Mesothelial cell of epicardium (in vitro differentiated cells): ENCODE measurements around the gene COL26A1. TPM values are rescaled to one million over a fixed set of nuclear protein-coding genes. Genes with fewer than 3 reads are reported as not detected.
A peak's percentile ranks its signal among the peaks of the same experiment; 100 is the strongest.
"Not testable (repeated sequence)": the region's sequence is repeated elsewhere in the genome, so short reads cannot be mapped to it uniquely, and the experiment has no call there.

Experiments
- DNase-seq, 2 experiments: peaks; one replicate each; pipeline ENCODE4 v3.0.0; 2021; ENCODE audit warnings: low spot score in 2 of 2; ENCODE audit not compliant: unreplicated experiment in 2 of 2
- H3K27ac Mint-ChIP-seq: 2 replicates; pipeline ENCODE4 v1.8.0; 2021; ENCODE audit warnings: mixed read lengths
- H3K27me3 Mint-ChIP-seq: 2 replicates; pipeline ENCODE4 v1.8.0; 2021; ENCODE audit warnings: low read depth, mixed read lengths
- H3K36me3 Mint-ChIP-seq: 2 replicates; pipeline ENCODE4 v1.8.0; 2021; ENCODE audit warnings: mixed read lengths
- H3K4me1 Mint-ChIP-seq: 2 replicates; pipeline ENCODE4 v1.8.0; 2021; ENCODE audit warnings: mixed read lengths
- H3K4me3 Mint-ChIP-seq: 2 replicates; pipeline ENCODE4 v1.8.0; 2021; ENCODE audit warnings: mild to moderate bottlenecking, moderate library complexity, mixed read lengths
- H3K9me3 Mint-ChIP-seq: 2 replicates; pipeline ENCODE4 v1.8.0; 2021; ENCODE audit warnings: mixed read lengths
- total RNA-seq: library from RNA; stranded (reverse); gene quantifications from 3 replicates; pipeline ENCODE4 v1.2.1, GENCODE V29; 2021
- TF ChIP-seq, protein P1 (sequence below): fragments of 200-600 bp; sonication (generic); IDR thresholded peaks from one replicate; pipeline ENCODE4 v1.5.0; 2021; ENCODE audit warnings: antibody characterized with exemption; ENCODE audit not compliant: unreplicated experiment

The COL26A1 gene
- total RNA-seq, 1 donor from 2014 or later: 105 TPM

GRCh38 chr7:101604331-101604933 is 241.8 kb downstream of the COL26A1 start:
- peaks cover 20% of the 10 kb centered on the region for H3K27me3 Mint-ChIP-seq
- no peak for DNase-seq
- H3K4me3 Mint-ChIP-seq: no peak overlapping the region
- no peaks in the 10 kb centered on the region for H3K9me3 Mint-ChIP-seq
- H3K36me3 Mint-ChIP-seq: no peaks in the 10 kb centered on the region
- TF ChIP-seq, protein P1, sequence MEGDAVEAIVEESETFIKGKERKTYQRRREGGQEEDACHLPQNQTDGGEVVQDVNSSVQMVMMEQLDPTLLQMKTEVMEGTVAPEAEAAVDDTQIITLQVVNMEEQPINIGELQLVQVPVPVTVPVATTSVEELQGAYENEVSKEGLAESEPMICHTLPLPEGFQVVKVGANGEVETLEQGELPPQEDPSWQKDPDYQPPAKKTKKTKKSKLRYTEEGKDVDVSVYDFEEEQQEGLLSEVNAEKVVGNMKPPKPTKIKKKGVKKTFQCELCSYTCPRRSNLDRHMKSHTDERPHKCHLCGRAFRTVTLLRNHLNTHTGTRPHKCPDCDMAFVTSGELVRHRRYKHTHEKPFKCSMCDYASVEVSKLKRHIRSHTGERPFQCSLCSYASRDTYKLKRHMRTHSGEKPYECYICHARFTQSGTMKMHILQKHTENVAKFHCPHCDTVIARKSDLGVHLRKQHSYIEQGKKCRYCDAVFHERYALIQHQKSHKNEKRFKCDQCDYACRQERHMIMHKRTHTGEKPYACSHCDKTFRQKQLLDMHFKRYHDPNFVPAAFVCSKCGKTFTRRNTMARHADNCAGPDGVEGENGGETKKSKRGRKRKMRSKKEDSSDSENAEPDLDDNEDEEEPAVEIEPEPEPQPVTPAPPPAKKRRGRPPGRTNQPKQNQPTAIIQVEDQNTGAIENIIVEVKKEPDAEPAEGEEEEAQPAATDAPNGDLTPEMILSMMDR: no peak
- no peak overlapping the region for H3K27ac Mint-ChIP-seq
- peaks cover 30% of the 10 kb centered on the region for H3K4me1 Mint-ChIP-seq

- H3K36me3 Mint-ChIP-seq, H3K9me3 Mint-ChIP-seq, H3K4me3 Mint-ChIP-seq, DNase-seq: not testable (repeated sequence)
- H3K4me1 Mint-ChIP-seq: peaks cover 30% of the 10 kb centered on the region
- H3K27ac Mint-ChIP-seq: peak overlapping the region; percentile 73
- peaks cover 17% of the 10 kb centered on the region for H3K27me3 Mint-ChIP-seq
These were observed 242.3 kb downstream of the COL26A1 start for GRCh38 chr7:101604934-101605332.

- TF ChIP-seq, protein P1: no peak
- Mint-ChIP-seq H3K36me3 (no peaks in the 10 kb centered on the region), H3K27me3 (peaks cover 16% of the 10 kb centered on the region), H3K9me3 (no peaks in the 10 kb centered on the region), H3K4me1 (peaks cover 30% of the 10 kb centered on the region), H3K27ac (peak overlapping the region; percentile 73), H3K4me3 (no peak overlapping the region)
- DNase-seq: no peak
These were observed 243.2 kb downstream of the COL26A1 start for GRCh38 chr7:101605611-101606497.

DNA sequence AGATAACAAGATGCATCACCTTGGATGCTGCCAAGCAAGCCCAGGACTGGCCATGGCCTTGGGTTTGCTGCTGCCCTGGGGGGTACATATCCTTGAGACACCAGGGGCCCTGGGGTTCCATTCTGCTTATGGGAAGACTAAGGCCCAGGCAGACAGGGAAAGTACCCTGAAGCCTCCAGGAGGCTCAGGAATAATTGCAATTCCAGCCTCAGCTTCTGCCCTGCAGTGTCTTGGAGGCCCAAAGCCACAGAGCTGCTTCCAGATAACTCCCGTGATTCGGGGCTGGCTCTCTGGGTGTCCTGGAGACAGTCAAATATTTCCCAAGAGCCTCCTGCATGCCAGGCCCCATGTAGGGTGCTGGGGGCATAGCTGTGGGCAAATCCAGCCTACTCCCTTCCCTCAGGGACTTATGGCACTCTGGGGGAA is 243.8 kb downstream of the COL26A1 start:
- peaks cover 9% of the 10 kb centered on the region for H3K27me3 Mint-ChIP-seq
- DNase-seq: no peak
- H3K4me3 Mint-ChIP-seq: no peak overlapping the region
- H3K9me3 Mint-ChIP-seq: no peaks in the 10 kb centered on the region
- no peaks in the 10 kb centered on the region for H3K36me3 Mint-ChIP-seq
- H3K4me1 Mint-ChIP-seq: peaks cover 29% of the 10 kb centered on the region
- TF ChIP-seq, protein P1: no peak
- no peak overlapping the region for H3K27ac Mint-ChIP-seq

Other genes with a start within 250 kb of the COL26A1 start
- 11.4 to 15.1 TPM (median 14.2 TPM) in 3 replicates for gene SERPINE1, start 235.8 kb upstream of the COL26A1 start, total RNA-seq
- 57.4 to 63.4 TPM (median 61.5 TPM) in 3 replicates for gene AP1S1, start 208.4 kb upstream of the COL26A1 start, total RNA-seq
- 0.35 to 0.38 TPM (median 0.36 TPM) in 3 replicates for gene VGF, start 197.3 kb upstream of the COL26A1 start, total RNA-seq
- not detected in 3 replicates for gene NAT16, start 182.6 kb upstream of the COL26A1 start, total RNA-seq
- gene MOGAT3, start 161.8 kb upstream of the COL26A1 start, total RNA-seq: not detected in 3 replicates
- 65.8 to 66.9 TPM (median 66.4 TPM) in 3 replicates for gene PLOD3, start 145.3 kb upstream of the COL26A1 start, total RNA-seq
- gene ZNHIT1, start 144.7 kb upstream of the COL26A1 start, total RNA-seq: 52.8 to 57.7 TPM (median 54.9 TPM) in 3 replicates
- 17.1 to 19.5 TPM (median 18.1 TPM) in 3 replicates for gene CLDN15, start 125.1 kb upstream of the COL26A1 start, total RNA-seq
- gene FIS1, start 117.8 kb upstream of the COL26A1 start, total RNA-seq: 134 to 139 TPM (median 137 TPM) in 3 replicates
- 34.4 to 35.0 TPM (median 34.9 TPM) in 3 replicates for gene IFT22, start 41.1 kb upstream of the COL26A1 start, total RNA-seq